GM21360 (cell line): ENCODE measurements around the gene RIOK3.

Source experiments
- ATAC-seq: cut with Tn5 transposase; IDR thresholded peaks from one replicate; pipeline ENCODE4 v1.9.1; 2021; ENCODE audit warnings: mild to moderate bottlenecking, moderate library complexity; ENCODE audit not compliant: unreplicated experiment

Gene RIOK3

DNA sequence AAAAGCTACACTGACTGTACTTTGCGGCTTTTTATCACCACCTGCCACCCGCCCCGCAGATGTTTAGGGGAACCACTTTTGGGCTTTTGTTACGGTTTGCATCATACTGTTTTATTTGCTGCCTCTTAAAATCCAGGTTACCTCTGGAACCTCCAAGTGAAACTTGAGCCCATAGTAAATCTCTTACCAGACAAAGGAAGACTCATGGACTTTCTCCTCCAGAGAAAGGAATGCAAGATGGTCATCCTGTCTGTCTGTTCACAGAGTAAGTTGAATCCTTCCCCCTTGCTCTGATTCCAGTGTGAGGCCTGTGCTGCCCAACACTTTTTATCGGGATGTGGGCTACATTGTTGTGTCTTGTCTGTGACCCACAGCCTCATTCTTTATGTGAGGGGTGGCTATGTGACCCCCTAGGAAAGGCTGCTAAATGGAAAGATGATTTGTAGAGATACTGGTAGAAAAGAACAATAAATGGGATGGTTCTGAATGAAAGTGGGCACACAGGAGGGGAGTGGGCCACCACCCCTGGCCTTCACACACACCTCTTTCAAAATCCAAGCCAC is 73.5 kb downstream of the RIOK3 start:
- no peak for ATAC-seq

DNA sequence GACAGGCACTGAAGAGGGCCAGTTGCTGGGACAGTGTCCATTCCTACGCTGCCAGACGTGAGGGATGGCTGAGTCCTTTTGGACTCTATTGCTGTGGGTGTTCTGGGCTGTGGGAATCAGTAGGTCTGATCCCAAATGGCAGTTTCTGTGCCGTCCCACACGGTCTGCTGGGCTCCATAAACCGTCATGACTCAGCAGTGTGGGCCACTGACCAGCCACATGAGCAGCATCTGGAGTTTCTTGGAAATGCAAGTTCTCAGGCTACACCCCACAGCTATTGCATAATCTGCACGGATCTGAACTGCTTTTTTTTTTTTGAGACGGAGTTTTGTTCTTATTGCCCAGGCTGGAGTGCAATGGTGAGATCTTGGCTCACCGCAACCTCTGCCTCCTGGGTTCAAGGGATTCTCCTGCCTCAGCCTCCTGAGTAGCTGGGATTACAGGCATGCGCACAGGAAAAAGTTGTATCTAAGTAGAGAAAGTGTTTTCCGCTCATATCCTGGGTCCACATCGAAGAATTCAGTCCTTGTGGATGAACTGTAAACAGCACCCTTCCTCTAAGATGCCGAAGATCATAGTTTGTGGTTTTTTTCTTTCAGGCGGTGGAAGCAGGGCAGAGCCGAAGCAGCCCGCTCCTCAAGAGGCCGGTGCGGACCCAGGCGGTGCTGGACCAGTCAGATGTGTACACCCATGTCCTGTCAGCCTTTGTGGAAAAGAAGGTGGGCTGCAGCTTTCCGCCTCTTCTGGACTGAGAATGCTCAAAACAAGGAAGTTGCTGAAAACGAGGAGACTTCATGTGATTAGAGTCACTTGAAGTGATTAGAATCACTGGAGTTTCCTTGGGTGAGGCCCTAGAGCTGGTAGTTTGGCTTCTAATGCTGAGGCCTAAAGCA is 75.7 kb downstream of the RIOK3 start:
- ATAC-seq: no peak

- ATAC-seq: no peak
These were observed 76.5 kb downstream of the RIOK3 start for GRCh38 chr18:23529604-23530003.

- no peak for ATAC-seq
These were observed 77.1 kb downstream of the RIOK3 start for GRCh38 chr18:23530195-23530594.

DNA sequence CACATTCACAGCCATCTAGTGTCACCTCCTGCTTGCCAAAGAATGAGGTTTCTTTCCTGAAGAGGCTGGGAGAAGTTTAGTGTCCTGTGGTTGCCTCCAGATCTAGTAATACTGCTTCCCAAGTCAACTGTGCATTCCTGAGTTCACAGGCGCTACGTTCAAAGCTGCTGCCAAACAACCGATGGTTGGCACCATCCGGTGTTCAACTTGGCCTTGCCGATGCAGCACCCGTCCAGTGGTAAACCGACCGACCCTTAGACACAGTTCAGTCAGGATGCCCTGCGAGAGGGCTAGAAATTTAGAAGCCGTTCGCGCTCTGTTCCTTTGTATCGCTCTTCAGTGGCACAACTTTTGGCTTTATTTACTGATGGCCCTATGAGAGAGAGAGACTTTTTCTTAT is 78.8 kb downstream of the RIOK3 start:
- no peak for ATAC-seq
